ENCODE results near the gene KRTAP6-3.

GRCh38 chr21:30580132-30580531 lies 12.1 kb upstream of the KRTAP6-3 start:
- TF ChIP-seq EZH2 (IDR thresholded peaks at IDR 0.05) (no peak), EZH2phosphoT487 (IDR thresholded peaks at IDR 0.05) (no peak)
- TF ChIP-seq, protein P1, sequence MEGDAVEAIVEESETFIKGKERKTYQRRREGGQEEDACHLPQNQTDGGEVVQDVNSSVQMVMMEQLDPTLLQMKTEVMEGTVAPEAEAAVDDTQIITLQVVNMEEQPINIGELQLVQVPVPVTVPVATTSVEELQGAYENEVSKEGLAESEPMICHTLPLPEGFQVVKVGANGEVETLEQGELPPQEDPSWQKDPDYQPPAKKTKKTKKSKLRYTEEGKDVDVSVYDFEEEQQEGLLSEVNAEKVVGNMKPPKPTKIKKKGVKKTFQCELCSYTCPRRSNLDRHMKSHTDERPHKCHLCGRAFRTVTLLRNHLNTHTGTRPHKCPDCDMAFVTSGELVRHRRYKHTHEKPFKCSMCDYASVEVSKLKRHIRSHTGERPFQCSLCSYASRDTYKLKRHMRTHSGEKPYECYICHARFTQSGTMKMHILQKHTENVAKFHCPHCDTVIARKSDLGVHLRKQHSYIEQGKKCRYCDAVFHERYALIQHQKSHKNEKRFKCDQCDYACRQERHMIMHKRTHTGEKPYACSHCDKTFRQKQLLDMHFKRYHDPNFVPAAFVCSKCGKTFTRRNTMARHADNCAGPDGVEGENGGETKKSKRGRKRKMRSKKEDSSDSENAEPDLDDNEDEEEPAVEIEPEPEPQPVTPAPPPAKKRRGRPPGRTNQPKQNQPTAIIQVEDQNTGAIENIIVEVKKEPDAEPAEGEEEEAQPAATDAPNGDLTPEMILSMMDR (IDR thresholded peaks at IDR 0.05), result no peak

Measured in neural progenitor cell (in vitro differentiated cells).